H1 (cell line): ENCODE data around the gene FAT2. TPM values are rescaled to one million over a fixed set of nuclear protein-coding genes. Genes with fewer than 3 reads are reported as not detected.

Experiments
- BACH1 ChIP-seq: IDR thresholded peaks from 2 replicates; pipeline ENCODE4 v1.6.1; 2012; ENCODE audit warnings: low read length, improper control_type of control experiment
- CBX5 ChIP-seq: fragments of 300-800, 300-1000 bp; sonication (generic); IDR thresholded peaks from 2 replicates; pipeline ENCODE4 v1.7.1; 2016; ENCODE audit warnings: antibody characterized with exemption, low read length, low read depth
- CHD1 ChIP-seq: IDR thresholded peaks from 2 replicates; pipeline ENCODE4 v1.6.1; 2012; ENCODE audit warnings: low read depth, low read length, improper control_type of control experiment
- CHD7 ChIP-seq: fragments of 300-600 bp; sonication (generic); IDR thresholded peaks from 2 replicates; pipeline ENCODE4 v1.7.1; 2012; ENCODE audit warnings: low read length, moderate library complexity, mild to moderate bottlenecking, inconsistent platforms; ENCODE audit not compliant: insufficient replicate concordance
- HDAC2 ChIP-seq, 2 experiments: fragments of 300-600 bp in 1 of 2; sonication (generic) in 1 of 2; IDR thresholded peaks; 2 replicates each; pipeline ENCODE4 v1.6.1; 2011 to 2012; ENCODE audit warnings: low read depth in 2 of 2, low read length in 2 of 2, mild to moderate bottlenecking in 2 of 2, moderate library complexity in 2 of 2, borderline replicate concordance in 1 of 2, inconsistent platforms in 1 of 2
- JUND ChIP-seq: IDR thresholded peaks from 2 replicates; pipeline ENCODE4 v1.6.1; 2011; ENCODE audit warnings: mild to moderate bottlenecking, improper control_type of control experiment, low read length
- SIX5 ChIP-seq: IDR thresholded peaks from 2 replicates; pipeline ENCODE4 v1.6.1; 2011; ENCODE audit warnings: mild to moderate bottlenecking, low read depth, low read length
- polyA plus RNA-seq, 7 experiments: library from polyadenylated mRNA; depleted of rRNA in 3 of 7; stranded (reverse) in 5 of 7; unstranded in 2 of 7; fragments of >200 nt in 5 of 7; fragments of 200-250 nt in 2 of 7; gene quantifications; 1 replicate in 5 of 7; 2 replicates in 1 of 7; 4 replicates in 1 of 7; pipeline versions ENCODE4 v1.2.1 to v1.2.3, GENCODE V29; 2011 to 2013; ENCODE audit warnings: missing spikeins in 2 of 7, mixed read lengths in 2 of 7
- total RNA-seq: library from RNA; stranded (reverse); fragmentation: NEBNext Ultra II Directional; extraction: Animal tissue kit (Norgen Biotek cat#: 25700); gene quantifications from 2 replicates; pipeline ENCODE4 v1.2.1, GENCODE V29; 2021
- TF ChIP-seq, protein P1 (sequence below): IDR thresholded peaks from 2 replicates; pipeline ENCODE4 v1.6.1; 2011; ENCODE audit warnings: low read length, improper control_type of control experiment

Gene FAT2
- total and polyA plus RNA-seq, 2 of the 8 experiments (the other 6 are each of a cell fraction or from before 2014, with no cell fraction given) = 0.12 to 0.30 TPM

DNA sequence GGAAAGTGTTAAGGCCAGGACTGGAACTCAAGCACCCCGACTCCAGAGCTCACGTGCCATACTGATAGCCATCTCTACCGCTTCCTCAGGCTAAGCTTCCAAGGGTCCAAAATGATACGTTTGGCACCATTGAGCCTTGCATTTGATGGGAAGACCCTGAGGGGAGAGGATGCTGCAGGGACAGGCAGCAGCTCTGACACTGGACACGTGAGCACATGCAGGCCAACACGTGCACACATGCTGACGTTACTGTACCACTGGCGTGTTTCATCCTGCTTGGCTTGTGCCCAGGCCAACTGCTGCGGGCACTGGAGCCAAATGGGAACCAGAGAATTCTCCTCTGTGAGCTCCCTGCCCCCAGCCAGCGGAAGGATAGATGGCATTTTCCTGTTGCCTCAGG, 5.2 kb downstream of the FAT2 start (continued):
- TF ChIP-seq CHD7 (no peak), HDAC2 (IDR thresholded peaks at IDR 0.05; ENCODE audit: borderline replicate concordance in 1 of 2, low read depth in 2 of 2, low read length in 2 of 2) (no peak), CHD1 (no peak), SIX5 (no peak), BACH1 (no peak), JUND (no peak), CBX5 (no peak)
- TF ChIP-seq, protein P1, sequence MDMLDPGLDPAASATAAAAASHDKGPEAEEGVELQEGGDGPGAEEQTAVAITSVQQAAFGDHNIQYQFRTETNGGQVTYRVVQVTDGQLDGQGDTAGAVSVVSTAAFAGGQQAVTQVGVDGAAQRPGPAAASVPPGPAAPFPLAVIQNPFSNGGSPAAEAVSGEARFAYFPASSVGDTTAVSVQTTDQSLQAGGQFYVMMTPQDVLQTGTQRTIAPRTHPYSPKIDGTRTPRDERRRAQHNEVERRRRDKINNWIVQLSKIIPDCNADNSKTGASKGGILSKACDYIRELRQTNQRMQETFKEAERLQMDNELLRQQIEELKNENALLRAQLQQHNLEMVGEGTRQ = no peak
